IPS DF 6.9 (cell line): ENCODE data around the gene ENGASE.

Source experiments
- DNase-seq: peaks from one replicate; pipeline ENCODE4 v3.0.0-alpha.2; 2013; ENCODE audit warnings: low read depth, low spot score
- H3K27ac ChIP-seq: one replicate; pipeline ENCODE4 v1.5.1; 2013; ENCODE audit warnings: low read length, control low read depth
- H3K27me3 ChIP-seq: 2 replicates; pipeline ENCODE4 v1.6.1; 2013; ENCODE audit warnings: mild to moderate bottlenecking, low read length; ENCODE audit not compliant: control insufficient read depth, insufficient read depth
- H3K36me3 ChIP-seq: 2 replicates; pipeline ENCODE4 v1.6.1; 2013; ENCODE audit warnings: low read length; ENCODE audit not compliant: control insufficient read depth, insufficient read depth
- H3K4me1 ChIP-seq: 2 replicates; pipeline ENCODE4 v1.6.1; 2013; ENCODE audit warnings: low read length; ENCODE audit not compliant: control insufficient read depth, insufficient read depth
- H3K4me3 ChIP-seq: 2 replicates; pipeline ENCODE4 v1.5.1; 2013; ENCODE audit warnings: mild to moderate bottlenecking, low read length
- H3K9me3 ChIP-seq: 2 replicates; pipeline ENCODE4 v1.6.1; 2013; ENCODE audit warnings: low read length, inconsistent platforms; ENCODE audit not compliant: control insufficient read depth, insufficient read depth
- WGBS: extraction: QIAGEN DNeasy Blood & Tissue Kit; methylation state at CpG from one replicate; pipeline ENCODE4 v1.1.7; 2013; ENCODE audit warnings: mixed read lengths, missing lambda C conversion rate; ENCODE audit not compliant: insufficient read length, insufficient coverage; 5-methylcytosine and 5-hydroxymethylcytosine counted together

ENGASE gene

GRCh38 chr17:79031996-79032875 is 42.4 kb upstream of the ENGASE start:
- H3K36me3 ChIP-seq, result no peaks in the 10 kb centered on the region
- no CpG with 5 or more reads among the region's 26 CpGs for WGBS
- no peak overlapping the region for H3K4me3 ChIP-seq
- H3K27me3 ChIP-seq, result 0 out of 2 replicates have a peak, but pooled peaks cover 2% of the 10 kb centered on the region
- DNase-seq, result no peak
- H3K27ac ChIP-seq, result no peak overlapping the region
- H3K4me1 ChIP-seq, result no peaks in the 10 kb centered on the region
- no peaks in the 10 kb centered on the region for H3K9me3 ChIP-seq

- no peak for DNase-seq
- Histone ChIP-seq H3K27ac (no peak overlapping the region), H3K4me3 (no peak overlapping the region), H3K27me3 (no peaks in the 10 kb centered on the region), H3K9me3 (no peaks in the 10 kb centered on the region), H3K36me3 (no peaks in the 10 kb centered on the region), H3K4me1 (no peaks in the 10 kb centered on the region)
- WGBS, result no CpG with 5 or more reads among the region's 9 CpGs
Measured at GRCh38 chr17:79033046-79033616, 41.5 kb upstream of the ENGASE start.

GRCh38 chr17:79033741-79034501 is 40.7 kb upstream of the ENGASE start:
- Histone ChIP-seq H3K27me3 (no peaks in the 10 kb centered on the region), H3K9me3 (no peaks in the 10 kb centered on the region), H3K27ac (no peak overlapping the region), H3K4me3 (no peak overlapping the region), H3K4me1 (no peaks in the 10 kb centered on the region), H3K36me3 (no peaks in the 10 kb centered on the region)
- DNase-seq, result no peak
- WGBS, result no CpG with 5 or more reads among the region's 28 CpGs

GRCh38 chr17:79034931-79035485 is 39.6 kb upstream of the ENGASE start:
- WGBS, result no CpG with 5 or more reads among the region's 8 CpGs
- Histone ChIP-seq H3K27me3 (no peaks in the 10 kb centered on the region), H3K27ac (no peak overlapping the region)

GRCh38 chr17:79035686-79036085 is 38.9 kb upstream of the ENGASE start:
- Histone ChIP-seq H3K9me3 (no peaks in the 10 kb centered on the region), H3K36me3 (no peaks in the 10 kb centered on the region), H3K27me3 (no peaks in the 10 kb centered on the region), H3K4me1 (no peaks in the 10 kb centered on the region), H3K27ac (no peak overlapping the region), H3K4me3 (no peak overlapping the region)
- DNase-seq, result no peak
- WGBS, result no CpG with 5 or more reads among the region's 6 CpGs

More at GRCh38 chr17:79034931-79035485, 39.6 kb upstream of the ENGASE start:
- no peaks in the 10 kb centered on the region for H3K9me3 ChIP-seq
- H3K36me3 ChIP-seq, result no peaks in the 10 kb centered on the region
- DNase-seq, result no peak
- no peaks in the 10 kb centered on the region for H3K4me1 ChIP-seq
- H3K4me3 ChIP-seq, result no peak overlapping the region

- no peaks in the 10 kb centered on the region for H3K27me3 ChIP-seq
- no peaks in the 10 kb centered on the region for H3K36me3 ChIP-seq
- H3K9me3 ChIP-seq, result no peaks in the 10 kb centered on the region
- H3K4me1 ChIP-seq, result no peaks in the 10 kb centered on the region
- no peak overlapping the region for H3K27ac ChIP-seq
- no peak for DNase-seq
- H3K4me3 ChIP-seq, result no peak overlapping the region
- WGBS, result no CpG with 5 or more reads among the region's 6 CpGs
Measured at GRCh38 chr17:79036181-79036580, 38.4 kb upstream of the ENGASE start.

GRCh38 chr17:79036596-79036995 is 38.0 kb upstream of the ENGASE start:
- no CpG with 5 or more reads among the region's 3 CpGs for WGBS
- no peak overlapping the region for H3K4me3 ChIP-seq
- no peaks in the 10 kb centered on the region for H3K4me1 ChIP-seq
- no peaks in the 10 kb centered on the region for H3K36me3 ChIP-seq
- no peak overlapping the region for H3K27ac ChIP-seq
- no peaks in the 10 kb centered on the region for H3K9me3 ChIP-seq
- H3K27me3 ChIP-seq, result no peaks in the 10 kb centered on the region
- no peak for DNase-seq

GRCh38 chr17:79038545-79039135 is 36.0 kb upstream of the ENGASE start:
- WGBS, result no CpG with 5 or more reads among the region's 8 CpGs
- no peaks in the 10 kb centered on the region for H3K4me1 ChIP-seq
- no peaks in the 10 kb centered on the region for H3K36me3 ChIP-seq
- DNase-seq, result no peak
- no peak overlapping the region for H3K27ac ChIP-seq
- H3K27me3 ChIP-seq, result no peaks in the 10 kb centered on the region
- H3K4me3 ChIP-seq, result no peak overlapping the region
- H3K9me3 ChIP-seq, result no peaks in the 10 kb centered on the region

- Histone ChIP-seq H3K27me3 (no peaks in the 10 kb centered on the region), H3K4me1 (no peaks in the 10 kb centered on the region), H3K27ac (no peak overlapping the region), H3K9me3 (no peaks in the 10 kb centered on the region), H3K36me3 (no peaks in the 10 kb centered on the region), H3K4me3 (no peak overlapping the region)
- no peak for DNase-seq
- no CpG with 5 or more reads among the region's 8 CpGs for WGBS
Measured at GRCh38 chr17:79039171-79039570, 35.5 kb upstream of the ENGASE start.

- no CpG with 5 or more reads among the region's 6 CpGs for WGBS
- no peak overlapping the region for H3K4me3 ChIP-seq
- no peaks in the 10 kb centered on the region for H3K27me3 ChIP-seq
- no peaks in the 10 kb centered on the region for H3K9me3 ChIP-seq
- no peak for DNase-seq
- H3K27ac ChIP-seq, result no peak overlapping the region
- no peaks in the 10 kb centered on the region for H3K4me1 ChIP-seq
- no peaks in the 10 kb centered on the region for H3K36me3 ChIP-seq
Measured at GRCh38 chr17:79039886-79040285, 34.7 kb upstream of the ENGASE start.
